ENCODE measurements around the gene PTGES. TPM values are rescaled to one million over a fixed set of nuclear protein-coding genes. Genes with fewer than 3 reads are reported as not detected.
A peak's percentile ranks its signal among the peaks of the same experiment; 100 is the strongest.

The PTGES gene
- total RNA-seq, 1 donor from 2014 or later, result 0.12 TPM

DNA sequence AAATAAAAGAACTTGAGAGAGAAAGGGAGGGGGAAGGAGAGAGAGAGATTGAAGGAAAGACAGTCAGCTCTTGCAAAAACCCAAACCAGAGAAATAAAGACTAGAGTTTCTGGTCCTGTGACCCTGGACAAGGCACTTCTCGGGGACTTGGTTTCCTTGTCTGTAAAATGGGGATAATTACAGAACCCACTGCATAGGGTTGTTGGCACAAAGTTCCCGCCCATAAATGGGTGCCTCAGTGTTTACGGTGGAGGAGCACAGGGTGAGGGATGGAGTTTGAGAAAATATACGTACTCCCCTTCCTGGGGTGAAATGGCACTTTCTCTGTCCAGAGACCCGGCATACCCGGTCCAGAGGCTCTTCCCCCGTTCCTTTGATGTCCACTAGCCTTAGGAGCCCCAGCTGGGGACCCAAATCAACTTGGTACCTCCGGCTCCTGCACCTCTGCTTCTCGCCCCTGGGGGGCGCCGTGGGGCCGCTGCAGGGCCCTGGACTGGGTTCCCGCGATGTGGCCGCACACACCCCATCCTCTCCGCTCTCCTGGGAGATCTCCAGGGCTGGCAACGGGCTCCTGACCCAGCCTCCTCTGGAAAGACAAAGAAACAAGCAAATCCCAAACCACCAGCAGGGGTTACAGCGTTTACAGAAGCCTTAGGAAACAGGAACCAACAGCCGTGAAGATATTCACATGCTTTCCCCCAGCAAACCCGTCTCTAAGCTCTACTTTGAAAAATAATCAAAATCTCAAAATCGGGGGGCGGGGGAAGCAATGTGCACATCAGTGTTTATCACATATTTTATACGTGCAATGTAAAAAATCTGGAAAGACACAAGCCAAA is 26.3 kb downstream of the PTGES start:
- intact Hi-C loops (cut with micrococcal nuclease), result loop anchor here (5.0 kb wide), 1 partner anchor 84 kb away; the partner anchor contains the start of gene ASB6
- no peaks in the 10 kb centered on the region for H3K9me3 Mint-ChIP-seq
- peak overlapping the region; percentile 52 for H3K4me3 Mint-ChIP-seq
- H3K4me1 Mint-ChIP-seq, result peaks cover 4% of the 10 kb centered on the region
- no peaks in the 10 kb centered on the region for H3K36me3 Mint-ChIP-seq (ENCODE audit: low read depth)
- DNase-seq, result peak; percentile 90
- H3K27me3 Mint-ChIP-seq, result peaks cover 10% of the 10 kb centered on the region
- no peak overlapping the region for H3K27ac Mint-ChIP-seq

DNA sequence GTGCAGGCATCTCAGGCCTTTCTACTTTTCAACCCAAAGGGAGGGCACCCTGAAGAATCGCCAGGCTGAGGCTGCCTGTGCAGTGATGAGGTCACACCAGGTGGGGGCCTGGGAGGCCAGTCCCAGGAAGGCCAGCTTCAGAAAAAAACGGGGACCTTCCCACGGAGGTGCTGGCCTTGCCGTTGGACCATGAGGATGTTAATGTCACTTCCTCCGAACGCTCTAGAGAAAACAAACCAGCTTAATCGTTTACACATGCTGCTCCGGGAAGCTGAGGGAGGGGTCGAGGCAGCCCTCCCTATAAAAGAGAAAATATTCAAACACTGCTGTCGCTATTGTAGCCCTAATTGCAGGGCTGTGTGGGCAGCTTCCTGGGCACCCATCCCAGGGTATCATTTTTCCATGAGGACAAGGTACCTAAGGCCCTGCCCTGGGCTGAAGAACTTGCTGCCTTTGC is 27.0 kb downstream of the PTGES start:
- Mint-ChIP-seq H3K4me3 (no peak overlapping the region), H3K9me3 (no peaks in the 10 kb centered on the region), H3K27me3 (peaks cover 8% of the 10 kb centered on the region), H3K4me1 (peaks cover 4% of the 10 kb centered on the region), H3K36me3 (ENCODE audit: low read depth) (no peaks in the 10 kb centered on the region), H3K27ac (no peak overlapping the region)
- DNase-seq, result no peak
- intact Hi-C loops (cut with micrococcal nuclease), result loop anchor here (5.0 kb wide), 1 partner anchor 84 kb away; the partner anchor contains the start of gene ASB6

DNA sequence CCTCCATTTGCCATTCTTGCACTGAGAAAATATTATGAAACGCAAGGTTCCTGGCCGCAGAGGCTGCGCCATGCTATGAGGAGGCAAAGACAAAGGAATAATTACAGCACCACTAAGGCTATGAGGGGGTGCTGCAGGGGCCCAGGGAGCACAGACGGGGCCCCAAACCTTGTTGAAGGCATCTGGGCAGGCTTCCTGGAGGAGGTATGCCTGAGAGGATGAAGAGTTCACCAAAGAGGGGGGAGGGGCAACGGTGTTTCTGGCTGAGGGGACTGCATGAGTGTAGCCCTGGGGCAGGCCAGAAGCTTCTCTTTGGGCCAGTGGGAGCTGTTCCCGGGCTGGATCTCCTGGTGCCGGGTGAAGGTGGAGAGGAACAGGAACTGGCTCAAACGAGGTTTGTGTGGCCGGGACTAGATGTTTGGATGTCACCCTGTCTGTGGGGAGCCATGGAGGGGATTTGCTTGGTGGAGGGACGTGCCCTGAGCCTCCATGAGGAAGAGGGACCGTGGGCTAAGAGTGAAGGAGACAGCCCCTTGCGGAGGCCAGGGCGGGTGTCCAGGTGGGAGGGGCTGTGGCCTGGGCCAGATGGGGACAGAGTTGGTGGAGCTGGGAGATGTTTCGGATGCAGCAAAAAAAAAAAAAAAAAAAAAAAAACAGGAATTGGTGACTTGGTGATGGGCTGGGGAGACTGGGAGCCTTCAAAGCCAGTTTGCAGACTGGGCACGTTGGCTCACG is 28.2 kb downstream of the PTGES start:
- Mint-ChIP-seq H3K4me3 (no peak overlapping the region), H3K27me3 (peaks cover 6% of the 10 kb centered on the region)
- intact Hi-C loops (cut with micrococcal nuclease), result loop anchor here (5.0 kb wide), 1 partner anchor 82 kb away; the partner anchor contains the start of gene ASB6

DNA sequence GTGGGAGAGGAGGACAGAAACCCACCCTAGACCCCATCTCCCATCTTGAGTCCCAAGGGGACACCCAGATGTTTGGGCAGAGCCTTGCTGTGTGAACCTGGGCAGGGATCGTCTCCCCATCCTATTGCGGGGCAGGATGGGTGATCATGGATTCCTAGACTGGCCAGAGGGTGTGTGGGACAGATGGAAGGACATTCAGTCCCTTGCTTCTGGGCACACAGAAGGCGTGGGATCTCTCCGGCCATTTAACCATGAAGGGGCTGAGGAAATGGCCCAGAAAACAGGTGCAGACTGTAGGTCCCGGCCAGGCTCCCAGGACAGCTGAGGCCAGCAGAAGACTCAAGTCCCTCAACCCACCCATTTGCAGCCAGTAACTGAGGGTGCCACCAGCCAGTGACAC is 29.9 kb downstream of the PTGES start:
- intact Hi-C loops (cut with micrococcal nuclease), result no loop called here
- Mint-ChIP-seq H3K9me3 (no peaks in the 10 kb centered on the region), H3K4me1 (peaks cover 4% of the 10 kb centered on the region), H3K36me3 (ENCODE audit: low read depth) (no peaks in the 10 kb centered on the region), H3K27me3 (peaks cover 5% of the 10 kb centered on the region), H3K4me3 (no peak overlapping the region), H3K27ac (no peak overlapping the region)
- DNase-seq, result no peak

More for the DNA sequence above, 28.2 kb downstream of the PTGES start:
- no peak for DNase-seq
- H3K27ac Mint-ChIP-seq, result no peak overlapping the region
- peaks cover 4% of the 10 kb centered on the region for H3K4me1 Mint-ChIP-seq
- H3K36me3 Mint-ChIP-seq (ENCODE audit: low read depth), result no peaks in the 10 kb centered on the region
- no peaks in the 10 kb centered on the region for H3K9me3 Mint-ChIP-seq

DNA sequence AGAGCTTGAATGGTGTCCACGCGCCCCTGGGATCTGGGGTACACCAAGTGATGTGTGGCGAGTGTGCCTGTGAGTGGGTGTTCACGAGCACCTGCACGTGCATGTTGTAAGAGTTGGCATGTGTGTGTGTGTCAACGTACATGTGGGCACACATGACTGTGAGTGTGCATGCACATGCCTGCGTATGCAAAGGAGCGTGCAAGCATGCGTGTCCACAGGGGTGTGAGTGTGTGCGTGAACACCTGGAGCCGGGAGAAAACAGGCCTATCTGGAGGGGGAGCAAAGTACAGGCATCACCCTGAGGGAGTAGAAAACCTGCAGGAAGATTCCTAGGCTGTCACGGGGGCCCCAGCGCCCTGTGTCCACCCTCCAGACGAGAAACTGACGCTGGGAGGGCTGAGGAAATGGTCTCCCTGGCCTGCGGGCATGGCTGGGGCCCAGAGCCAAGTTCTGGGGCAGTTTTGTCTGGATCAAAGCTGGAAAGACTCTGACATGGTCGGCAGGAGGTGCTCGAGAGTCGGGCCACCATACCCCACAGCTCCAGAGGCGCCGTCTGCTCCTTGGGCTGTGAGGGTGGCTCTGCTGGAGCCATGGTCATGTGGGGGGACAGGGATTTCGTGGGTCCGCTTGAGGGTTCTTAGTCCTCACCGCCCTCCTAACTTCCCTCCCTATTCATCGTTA is 31.8 kb downstream of the PTGES start:
- intact Hi-C loops (cut with micrococcal nuclease), result no loop called here
- Mint-ChIP-seq H3K4me3 (no peak overlapping the region), H3K4me1 (peaks cover 1% of the 10 kb centered on the region), H3K36me3 (ENCODE audit: low read depth) (no peaks in the 10 kb centered on the region), H3K27me3 (peaks cover 3% of the 10 kb centered on the region), H3K27ac (no peak overlapping the region), H3K9me3 (no peaks in the 10 kb centered on the region)
- no peak for DNase-seq

DNA sequence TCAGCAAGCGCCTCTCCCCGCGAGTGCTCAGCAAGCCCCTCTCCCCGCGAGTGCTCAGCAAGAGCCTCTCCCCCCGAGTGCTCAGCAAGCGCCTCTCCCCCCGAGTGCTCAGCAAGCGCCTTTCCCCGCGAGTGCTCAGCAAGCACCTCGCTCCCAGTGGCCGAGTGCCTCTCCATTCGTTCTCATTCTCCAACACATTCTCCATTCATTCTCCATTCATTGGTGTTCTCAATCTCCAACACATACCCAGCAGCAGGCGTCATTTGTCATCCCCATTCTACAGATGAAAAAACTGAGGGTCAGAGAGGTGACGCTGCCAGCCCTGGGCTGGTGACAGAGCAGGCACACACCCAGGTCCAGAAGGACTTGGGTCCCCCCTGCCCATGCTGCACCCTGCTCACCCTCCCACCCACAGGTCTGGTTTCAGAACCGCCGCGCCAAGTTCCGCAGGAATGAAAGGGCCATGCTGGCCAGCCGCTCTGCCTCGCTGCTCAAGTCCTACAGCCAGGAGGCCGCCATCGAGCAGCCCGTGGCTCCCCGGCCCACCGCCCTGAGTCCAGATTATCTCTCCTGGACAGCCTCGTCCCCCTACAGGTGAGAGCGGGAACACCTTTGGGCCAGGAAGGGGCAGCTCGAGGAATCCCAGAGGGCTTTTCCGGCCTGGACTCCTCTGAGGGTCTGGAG is 32.5 kb downstream of the PTGES start:
- intact Hi-C loops (cut with micrococcal nuclease), result no loop called here
- Mint-ChIP-seq H3K9me3 (no peaks in the 10 kb centered on the region), H3K4me3 (no peak overlapping the region), H3K36me3 (ENCODE audit: low read depth) (no peaks in the 10 kb centered on the region), H3K27ac (no peak overlapping the region), H3K27me3 (peaks cover 7% of the 10 kb centered on the region), H3K4me1 (no peaks in the 10 kb centered on the region)
- DNase-seq, result no peak

DNA sequence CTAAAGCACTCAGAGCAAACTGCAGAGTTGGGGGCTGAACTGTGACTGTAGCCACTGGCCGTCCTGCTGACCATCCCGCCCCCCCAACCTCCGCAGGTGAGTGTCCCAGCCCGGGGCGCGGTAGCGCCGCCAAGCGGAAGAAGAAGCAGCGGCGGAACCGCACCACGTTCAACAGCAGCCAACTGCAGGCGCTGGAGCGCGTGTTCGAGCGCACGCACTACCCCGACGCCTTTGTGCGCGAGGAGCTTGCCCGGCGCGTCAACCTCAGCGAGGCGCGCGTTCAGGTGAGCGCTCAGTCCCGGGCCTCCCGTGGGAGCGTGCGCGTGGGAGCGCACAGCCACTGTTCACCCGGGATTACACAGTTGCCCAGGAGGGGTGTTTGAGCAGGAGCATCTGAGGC is 33.7 kb downstream of the PTGES start:
- Mint-ChIP-seq H3K4me1 (no peaks in the 10 kb centered on the region), H3K9me3 (no peaks in the 10 kb centered on the region), H3K4me3 (no peak overlapping the region), H3K36me3 (ENCODE audit: low read depth) (no peaks in the 10 kb centered on the region), H3K27ac (no peak overlapping the region), H3K27me3 (peaks cover 7% of the 10 kb centered on the region)
- DNase-seq, result no peak
- intact Hi-C loops (cut with micrococcal nuclease), result no loop called here

DNA sequence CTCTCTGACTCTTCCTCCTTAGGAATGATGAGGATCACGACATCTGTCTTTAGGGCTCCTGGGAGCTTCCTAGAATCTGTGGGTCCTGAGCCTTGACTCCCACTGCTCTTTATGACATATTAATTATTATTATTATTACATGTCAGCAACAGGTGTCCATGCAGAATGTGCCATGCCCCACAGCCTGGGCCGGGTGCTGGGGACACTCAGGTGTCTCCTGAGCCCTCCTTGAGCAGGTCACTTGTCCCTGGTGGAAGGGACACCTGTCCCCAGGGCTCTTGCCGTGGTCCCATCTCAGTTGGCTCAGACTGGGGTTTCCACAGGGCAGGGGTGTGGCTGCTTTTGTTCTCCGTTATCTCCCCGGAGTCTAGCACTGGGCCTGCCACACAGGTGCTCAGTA is 34.2 kb downstream of the PTGES start:
- Mint-ChIP-seq H3K4me3 (no peak overlapping the region), H3K4me1 (no peaks in the 10 kb centered on the region), H3K27ac (no peak overlapping the region), H3K27me3 (peaks cover 7% of the 10 kb centered on the region), H3K36me3 (ENCODE audit: low read depth) (no peaks in the 10 kb centered on the region), H3K9me3 (no peaks in the 10 kb centered on the region)
- intact Hi-C loops (cut with micrococcal nuclease), result no loop called here
- no peak for DNase-seq

DNA sequence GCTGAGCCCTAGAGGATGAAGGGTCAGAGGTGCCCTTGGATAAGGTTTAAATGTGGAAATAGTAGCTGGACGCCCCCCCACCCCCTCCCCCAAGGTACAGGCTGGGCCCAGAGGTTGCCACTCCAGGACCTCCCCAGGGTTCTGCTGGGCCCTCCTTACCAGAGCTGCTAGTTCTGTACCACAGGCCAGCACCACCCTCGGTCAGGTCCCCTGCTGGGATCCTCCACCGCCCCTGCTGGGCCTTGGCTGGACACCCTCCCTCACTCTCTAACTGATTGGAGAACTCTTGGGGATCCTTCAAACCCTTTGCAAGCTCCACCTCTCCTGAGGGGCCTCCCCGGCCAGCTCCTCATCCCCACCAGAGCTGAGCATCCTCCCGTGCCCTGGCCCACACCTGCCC is 34.9 kb downstream of the PTGES start:
- H3K9me3 Mint-ChIP-seq, result no peaks in the 10 kb centered on the region
- H3K27ac Mint-ChIP-seq, result no peak overlapping the region
- peaks cover 2% of the 10 kb centered on the region for H3K4me1 Mint-ChIP-seq
- no peak for DNase-seq
- intact Hi-C loops (cut with micrococcal nuclease), result no loop called here
- H3K4me3 Mint-ChIP-seq, result no peak overlapping the region
- H3K27me3 Mint-ChIP-seq, result peaks cover 7% of the 10 kb centered on the region
- no peaks in the 10 kb centered on the region for H3K36me3 Mint-ChIP-seq (ENCODE audit: low read depth)

DNA sequence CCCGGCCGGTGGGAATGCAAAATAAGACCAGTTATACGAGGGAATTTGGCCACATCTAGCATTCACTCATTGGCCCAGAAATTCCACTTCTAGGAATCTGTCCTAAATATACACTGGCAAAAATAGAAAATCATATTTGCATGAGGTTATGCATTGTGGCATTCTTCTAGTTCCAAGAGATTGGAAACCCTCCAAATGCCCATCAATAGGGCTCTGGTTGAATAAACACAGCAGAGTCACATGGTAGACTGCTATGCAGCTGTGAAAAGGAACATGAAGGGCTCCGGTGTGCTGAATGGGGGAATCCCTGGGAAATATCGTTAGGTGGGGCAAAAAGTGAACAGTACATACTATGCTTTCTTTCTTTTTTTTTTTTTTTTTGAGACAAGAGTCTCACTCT is 36.8 kb downstream of the PTGES start:
- Mint-ChIP-seq H3K36me3 (ENCODE audit: low read depth) (no peaks in the 10 kb centered on the region), H3K9me3 (no peaks in the 10 kb centered on the region), H3K27ac (no peak overlapping the region), H3K4me1 (peaks cover 13% of the 10 kb centered on the region), H3K27me3 (peaks cover 7% of the 10 kb centered on the region), H3K4me3 (no peak overlapping the region)
- intact Hi-C loops (cut with micrococcal nuclease), result no loop called here
- DNase-seq, result no peak

DNA sequence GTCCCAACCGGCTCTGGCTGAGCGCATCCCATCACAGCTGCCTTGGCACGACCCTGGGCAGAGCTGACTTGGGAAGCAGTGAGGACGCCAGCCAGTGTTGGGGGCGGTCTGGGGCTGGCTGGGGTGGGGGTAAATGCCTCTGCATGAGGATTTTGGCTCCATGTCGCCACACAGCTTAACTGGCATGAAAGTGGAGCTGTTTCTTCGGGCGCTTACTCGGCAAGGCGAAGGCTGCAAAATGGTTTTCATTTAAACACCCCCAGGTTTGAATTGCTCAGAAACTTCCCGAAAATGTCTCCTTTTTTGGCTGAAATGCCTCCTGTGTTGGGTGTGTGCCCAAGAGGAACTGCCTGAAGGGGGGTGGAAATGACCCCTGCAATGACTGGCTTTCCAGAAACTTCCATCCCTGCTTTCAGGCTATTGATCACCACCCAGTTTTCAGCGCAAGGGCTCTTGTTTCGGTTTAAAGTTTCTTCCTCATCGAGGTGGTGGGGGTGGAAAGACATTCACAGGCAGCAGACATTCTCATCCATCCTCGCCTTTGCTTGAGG is 38.3 kb downstream of the PTGES start:
- Mint-ChIP-seq H3K36me3 (ENCODE audit: low read depth) (no peaks in the 10 kb centered on the region), H3K4me1 (peaks cover 17% of the 10 kb centered on the region), H3K4me3 (no peak overlapping the region), H3K27ac (no peak overlapping the region), H3K27me3 (peaks cover 9% of the 10 kb centered on the region), H3K9me3 (no peaks in the 10 kb centered on the region)
- no peak for DNase-seq
- intact Hi-C loops (cut with micrococcal nuclease), result loop anchor here (5.0 kb wide), 1 partner anchor 42 kb away; no protein-coding TSS in a partner anchor

DNA sequence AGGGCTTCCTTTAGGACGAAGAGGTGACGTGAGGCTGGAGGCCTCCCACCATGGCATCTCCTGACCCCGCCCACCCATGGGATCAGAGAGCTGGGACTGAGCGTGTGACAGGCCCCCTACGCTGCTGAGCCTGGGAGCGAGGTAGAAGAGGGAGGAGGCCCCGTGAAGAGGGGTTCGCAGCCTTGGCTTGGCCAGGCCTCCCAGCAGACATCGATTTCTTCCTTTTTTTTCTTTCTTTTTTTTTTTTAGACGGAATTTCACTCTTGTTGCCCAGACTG is 39.5 kb downstream of the PTGES start:
- intact Hi-C loops (cut with micrococcal nuclease), result loop anchor here (5.0 kb wide), 1 partner anchor 41 kb away; no protein-coding TSS in a partner anchor

More for the DNA sequence above, 39.5 kb downstream of the PTGES start:
- Mint-ChIP-seq H3K4me3 (no peak overlapping the region), H3K27ac (no peak overlapping the region), H3K4me1 (peaks cover 17% of the 10 kb centered on the region), H3K27me3 (peaks cover 9% of the 10 kb centered on the region), H3K36me3 (ENCODE audit: low read depth) (no peaks in the 10 kb centered on the region), H3K9me3 (no peaks in the 10 kb centered on the region)
- DNase-seq, result no peak
